SW 1271 (cell line): ENCODE data around the gene C10orf90.

Experiments
- DNase-seq, 2 experiments: peaks; one replicate each; lab custom pipeline; 2025; lab: John Stamatoyannopoulos, UW

C10orf90 gene

DNA sequence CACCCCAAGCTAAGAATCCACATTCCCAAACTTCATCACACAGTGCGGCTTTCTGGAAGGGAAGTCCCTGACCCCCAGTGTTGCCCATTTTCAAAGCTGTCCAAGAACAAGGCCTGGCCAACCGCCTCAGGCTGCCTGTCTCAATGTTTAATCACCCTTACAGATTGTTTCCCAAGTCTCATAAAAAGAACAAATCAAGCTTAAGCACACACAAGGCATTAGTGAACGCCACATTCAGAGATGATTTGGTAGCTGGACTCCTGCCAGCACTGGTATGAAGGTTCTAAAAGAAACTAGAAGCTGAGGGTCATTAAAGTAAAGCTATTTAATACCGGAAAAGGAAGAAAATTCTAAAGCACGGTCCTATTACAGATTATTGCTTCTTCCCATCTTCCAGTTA is 35.6 kb downstream of the C10orf90 start:
- no peak for DNase-seq

DNA sequence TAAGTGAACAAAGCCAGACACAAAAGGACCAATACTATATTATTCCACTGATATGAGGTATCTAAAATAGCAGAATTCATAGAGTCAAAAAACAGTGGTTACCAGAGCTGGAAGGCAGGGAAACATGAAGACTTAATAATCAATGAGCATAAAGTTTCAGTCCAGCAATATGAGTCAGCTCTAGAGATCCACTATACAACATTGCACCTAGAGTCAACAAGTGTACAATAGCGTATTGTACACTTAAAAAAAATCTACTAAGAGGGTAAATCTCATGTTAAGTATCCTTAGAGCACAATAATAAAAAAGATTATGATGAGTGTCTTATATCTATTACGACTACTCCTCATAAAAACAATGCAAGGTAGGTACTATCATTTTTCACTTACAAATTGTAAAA is 36.1 kb downstream of the C10orf90 start:
- DNase-seq: no peak

DNA sequence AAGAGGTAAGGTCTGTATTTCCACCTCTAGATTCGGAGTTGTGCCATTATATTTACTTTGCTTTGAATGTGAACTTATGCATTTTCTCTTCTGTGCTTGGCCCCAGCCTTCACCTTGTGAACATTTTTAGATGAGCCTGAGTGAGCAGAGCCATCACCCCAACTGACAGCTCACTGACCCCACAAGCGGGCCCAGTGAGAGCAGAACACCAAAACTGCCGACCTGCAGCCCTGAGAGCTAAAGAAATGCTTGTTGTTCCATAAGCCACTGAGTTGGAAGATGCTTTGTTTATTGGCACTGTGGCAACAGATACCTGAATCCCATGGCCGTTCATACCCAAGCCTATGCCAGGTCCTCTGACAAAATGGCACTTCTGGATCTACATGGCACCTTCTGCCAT is 37.8 kb downstream of the C10orf90 start:
- DNase-seq: no peak

DNA sequence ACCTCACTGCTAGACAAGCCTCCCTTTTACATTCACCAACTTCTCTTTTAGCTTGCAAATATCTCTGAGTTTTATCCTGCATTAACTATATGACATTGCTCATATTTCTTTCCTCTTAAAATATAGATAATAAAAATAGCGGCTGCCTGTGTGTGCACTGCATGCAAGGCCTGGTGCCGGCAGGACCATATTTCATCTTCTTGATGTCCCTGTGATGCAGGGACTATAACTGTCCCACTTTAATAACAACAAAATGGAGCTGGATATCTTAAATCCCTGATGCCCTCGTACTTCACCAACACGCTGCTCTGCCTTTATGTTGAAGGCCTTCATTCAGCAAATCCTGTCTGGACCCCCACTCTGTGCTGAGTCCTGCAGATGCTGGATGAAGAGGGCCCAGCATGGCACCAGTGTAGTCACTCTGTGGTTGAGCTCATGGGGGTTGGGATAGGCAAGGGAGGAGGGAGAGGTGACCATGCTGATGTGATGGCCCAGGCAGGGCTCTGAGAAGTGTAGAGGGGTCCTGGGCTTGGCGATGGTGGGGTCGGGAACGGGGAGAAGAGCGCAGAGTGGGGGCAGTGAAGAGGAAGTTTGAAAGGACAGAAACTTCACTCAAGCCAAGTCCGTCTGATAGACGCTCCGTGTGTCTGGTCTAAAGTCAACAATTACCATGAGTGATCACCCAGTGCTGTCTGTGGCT is 40.4 kb downstream of the C10orf90 start:
- no peak for DNase-seq

DNA sequence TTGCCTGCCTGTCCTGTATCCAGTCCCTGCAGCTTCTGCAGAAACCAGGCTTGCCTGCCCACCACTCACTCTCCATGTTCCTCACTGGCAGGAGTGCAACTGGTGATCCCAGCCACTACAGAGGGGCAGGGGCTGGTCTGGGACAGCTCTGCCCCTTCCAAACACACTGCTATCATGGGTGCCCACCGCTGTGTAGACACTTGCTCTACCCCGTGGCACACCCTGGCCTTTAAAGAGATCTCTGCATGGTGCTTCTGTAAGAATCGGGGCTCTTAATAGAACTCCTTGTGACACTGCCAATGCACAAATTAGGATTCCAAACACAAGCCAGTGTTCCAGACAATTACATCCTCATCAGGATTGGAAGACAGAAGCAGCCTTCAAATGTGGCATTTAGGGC is 41.7 kb downstream of the C10orf90 start:
- DNase-seq: no peak

DNA sequence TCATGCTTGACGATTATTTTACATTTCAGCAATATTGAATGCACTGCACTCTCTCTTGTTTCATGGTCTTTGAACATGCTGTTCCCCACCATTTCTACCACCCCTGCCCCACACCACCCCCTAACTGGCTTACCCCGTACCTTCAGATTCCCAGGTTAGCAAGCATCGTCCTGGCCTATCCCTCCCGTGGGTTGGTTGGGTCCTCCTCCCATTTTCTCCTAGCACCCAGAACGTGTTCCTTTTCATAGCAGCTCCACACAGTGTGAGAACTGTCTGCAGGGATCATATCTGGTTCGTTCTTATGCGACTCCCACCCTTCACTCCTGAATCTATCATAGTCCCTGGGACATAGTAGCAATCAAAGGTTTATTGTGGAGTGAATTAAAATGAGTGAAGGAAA is 48.6 kb downstream of the C10orf90 start:
- DNase-seq: no peak

DNA sequence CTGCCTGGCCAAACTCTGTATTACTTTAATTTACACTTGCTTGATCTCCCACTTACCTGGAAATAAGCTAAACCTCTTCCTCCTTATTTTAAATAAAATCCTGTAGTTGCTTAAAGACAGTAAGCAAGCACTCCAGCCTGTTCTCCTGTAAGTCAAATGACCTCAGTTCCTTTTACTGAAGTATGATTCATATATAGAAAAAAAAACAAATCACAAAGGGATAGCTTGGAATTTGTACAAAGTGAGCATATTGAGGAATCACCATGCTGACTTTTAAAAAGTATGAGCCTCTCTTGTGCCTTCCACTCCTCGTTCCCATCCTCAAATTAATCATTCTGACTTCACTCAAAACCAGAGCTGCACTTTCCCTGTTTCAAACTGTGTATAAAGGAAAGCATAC is 52.0 kb downstream of the C10orf90 start:
- no peak for DNase-seq

DNA sequence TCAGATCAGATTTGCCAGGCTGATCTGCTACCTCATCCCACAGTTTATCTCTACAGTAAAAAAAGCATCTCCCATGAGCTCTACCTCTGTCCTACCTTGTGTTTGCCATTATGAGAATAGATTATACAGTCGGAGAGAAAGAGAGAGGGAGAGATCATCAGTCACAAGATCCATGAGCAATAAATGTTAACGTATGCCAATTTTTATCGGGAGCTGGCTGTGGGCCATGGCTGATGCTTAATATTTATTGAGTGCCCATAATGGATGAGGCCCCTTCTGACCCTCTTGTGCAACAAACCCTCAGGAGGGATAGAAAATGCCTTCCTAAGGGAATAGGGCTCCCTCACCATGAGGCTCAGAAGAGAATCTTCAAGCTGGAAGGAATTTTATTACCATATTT is 52.8 kb downstream of the C10orf90 start:
- DNase-seq: no peak

DNA sequence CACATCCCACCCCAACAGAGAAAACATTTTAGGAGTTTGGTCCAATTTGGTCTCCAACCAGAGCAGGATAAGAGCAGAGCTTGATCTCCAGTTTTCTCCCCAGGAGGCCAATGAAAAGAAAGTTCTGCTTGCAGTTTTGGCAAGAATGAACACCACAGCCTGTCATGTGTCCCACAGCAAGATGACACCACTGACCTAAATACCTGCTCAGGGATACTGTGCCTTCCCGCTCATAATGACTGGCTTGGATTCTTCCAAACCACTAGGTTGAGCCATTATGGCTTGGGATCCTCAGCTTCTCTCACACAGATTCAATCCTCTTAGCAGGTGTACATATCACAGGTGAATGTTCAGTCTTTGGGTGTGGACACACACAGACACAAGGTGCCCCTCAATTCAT is 53.3 kb downstream of the C10orf90 start:
- no peak for DNase-seq

DNA sequence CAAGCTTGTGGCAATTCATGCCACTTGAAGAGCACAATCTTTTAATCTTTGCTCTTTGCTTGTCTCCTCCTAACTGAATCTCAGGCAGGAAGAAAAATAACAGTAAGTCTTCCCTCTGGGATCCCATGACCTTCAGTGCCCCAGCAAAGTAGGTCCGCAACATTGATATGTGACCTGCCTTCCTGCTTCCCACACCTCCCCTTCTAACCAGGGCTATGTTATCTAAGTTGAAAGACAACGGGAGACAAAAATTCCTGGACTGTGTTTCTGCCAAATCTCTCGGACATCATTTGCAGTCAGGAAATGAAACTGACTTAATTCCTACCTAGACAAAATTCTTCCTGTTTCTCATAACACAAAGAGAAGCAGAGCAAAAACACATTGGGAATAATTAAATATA is 53.8 kb downstream of the C10orf90 start:
- no peak for DNase-seq

DNA sequence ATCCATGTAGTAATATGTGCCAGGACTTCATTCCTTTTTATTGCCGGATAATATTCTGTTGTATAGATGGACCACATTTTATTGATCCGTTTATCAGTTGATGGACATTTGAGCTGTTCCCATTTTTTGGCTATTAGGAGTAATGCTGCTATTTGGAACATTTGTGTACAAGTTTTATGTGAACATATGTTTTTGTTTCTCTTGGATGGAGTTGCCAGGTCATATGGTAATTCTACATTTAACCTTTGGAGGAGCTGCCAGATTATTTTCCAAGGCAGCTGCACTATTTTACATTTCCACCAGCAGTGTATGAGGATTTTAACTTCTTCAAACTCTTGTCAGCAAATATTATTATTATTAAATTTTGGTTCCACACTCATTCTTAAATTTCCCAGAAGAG is 59.2 kb downstream of the C10orf90 start:
- DNase-seq: no peak

DNA sequence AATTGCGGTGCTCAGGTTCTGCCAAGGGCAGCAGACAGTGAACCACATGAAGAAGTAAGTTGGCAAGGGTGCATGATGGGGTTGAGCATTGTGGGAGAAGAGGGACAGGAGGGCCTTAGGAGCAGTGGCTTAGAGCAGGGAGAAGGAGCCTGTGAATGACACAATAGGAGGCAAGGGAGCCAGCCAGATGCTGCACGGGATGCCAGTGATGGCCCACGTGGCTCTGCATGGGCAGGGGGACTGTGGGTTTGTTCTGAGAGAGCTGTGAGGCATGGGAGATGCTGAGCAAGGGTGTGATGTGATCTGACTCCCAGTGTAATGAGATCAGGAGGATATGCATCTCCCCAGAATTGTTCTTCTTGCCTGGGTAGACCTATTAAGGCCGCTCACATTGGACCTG is 60.9 kb downstream of the C10orf90 start:
- no peak for DNase-seq

DNA sequence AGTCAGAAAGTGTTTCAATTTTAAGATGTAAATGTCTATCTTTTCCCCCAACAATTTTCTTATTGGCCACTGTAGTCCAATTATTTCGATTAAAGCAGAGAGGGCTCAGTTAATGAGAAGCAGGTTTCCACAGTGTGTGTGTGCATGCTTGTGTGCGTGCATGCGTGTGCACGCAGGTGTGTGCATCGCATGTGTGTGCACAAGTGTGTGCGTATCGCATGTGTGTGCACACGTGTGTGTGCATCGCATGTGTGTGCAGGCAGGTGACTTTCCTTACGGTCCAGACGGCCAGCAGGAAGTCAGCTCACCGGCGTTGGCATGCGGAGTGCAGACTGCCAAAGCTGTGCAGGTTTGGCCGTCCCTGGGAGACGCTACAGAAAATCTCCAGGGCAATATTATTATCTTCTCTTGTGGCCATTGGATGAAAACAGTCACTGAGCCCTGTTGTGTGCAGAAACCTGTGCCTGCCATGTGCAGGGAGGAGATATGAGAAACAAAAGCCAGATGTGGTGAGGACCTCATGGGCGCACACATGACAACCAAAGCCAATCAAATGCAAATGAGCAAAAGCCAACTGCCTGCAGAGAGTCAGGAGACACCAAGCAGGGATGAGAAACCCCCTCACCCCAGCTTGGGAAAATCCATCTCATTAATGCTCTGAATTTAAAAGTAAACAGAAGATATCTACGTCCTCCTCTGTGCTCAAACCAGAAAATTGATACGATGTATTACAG is 70.4 kb downstream of the C10orf90 start:
- DNase-seq: no peak

DNA sequence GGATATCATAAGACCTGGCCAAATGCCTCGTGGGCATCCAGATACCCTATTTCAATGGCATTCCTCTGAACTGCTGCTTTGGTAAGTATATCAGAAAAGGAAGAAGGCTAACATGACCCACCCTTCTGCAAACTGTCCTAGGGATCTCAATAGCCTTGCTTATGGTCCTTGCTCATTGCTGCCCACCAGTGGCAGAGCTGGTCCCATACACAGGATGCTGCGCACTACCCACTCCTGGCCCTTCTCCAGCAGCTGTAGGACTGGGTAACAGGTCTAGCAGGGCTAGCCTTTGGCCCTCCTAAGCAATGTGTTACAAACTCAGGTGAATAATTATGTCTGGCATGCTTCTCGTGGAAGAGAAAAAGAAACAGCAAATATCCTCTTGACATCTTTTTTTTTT is 72.5 kb downstream of the C10orf90 start:
- DNase-seq: peak in 1 of 2 experiments; percentile 20

DNA sequence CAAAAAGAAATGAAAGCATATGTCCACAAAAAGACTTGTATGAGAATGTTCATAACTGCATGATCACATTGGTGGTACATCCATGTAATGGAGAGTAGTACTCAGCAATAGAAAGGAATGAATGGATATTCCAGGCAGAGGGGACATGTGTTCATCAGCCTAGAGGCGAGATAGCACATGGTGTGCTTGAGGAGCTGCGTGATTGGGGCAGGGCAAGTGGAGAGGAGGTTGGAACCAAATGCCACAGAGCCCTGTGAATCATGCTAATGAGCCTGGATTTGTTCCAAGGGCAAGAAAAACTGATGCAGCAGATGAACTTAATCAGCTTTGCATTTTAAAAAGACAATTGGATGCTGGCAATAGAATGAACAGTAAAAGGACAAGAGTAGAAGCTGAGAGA is 73.3 kb downstream of the C10orf90 start:
- no peak for DNase-seq

DNA sequence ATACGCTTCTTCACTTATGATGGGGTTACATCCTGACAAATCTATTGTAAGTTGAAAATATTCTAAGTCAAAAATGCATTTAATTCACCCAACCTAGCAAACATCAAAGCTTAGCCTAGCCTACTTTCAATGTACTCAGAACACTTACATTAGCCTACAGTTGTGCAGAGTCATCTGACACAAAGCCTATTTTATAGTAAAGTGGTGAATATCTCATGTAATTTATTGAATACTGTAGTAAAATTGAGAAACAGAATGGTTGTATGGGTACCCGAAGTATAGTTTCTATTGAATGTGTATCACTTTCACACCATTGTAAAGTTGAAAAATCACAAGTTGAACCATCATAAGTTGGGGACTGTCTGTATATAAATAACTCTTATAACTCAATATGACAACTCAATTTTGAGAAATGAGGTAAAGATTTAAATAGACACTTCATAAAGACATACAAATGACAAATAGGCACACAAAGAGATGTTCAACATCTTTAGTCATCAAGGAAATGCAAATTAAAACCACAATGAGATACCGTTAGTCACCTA is 73.9 kb downstream of the C10orf90 start:
- no peak for DNase-seq

DNA sequence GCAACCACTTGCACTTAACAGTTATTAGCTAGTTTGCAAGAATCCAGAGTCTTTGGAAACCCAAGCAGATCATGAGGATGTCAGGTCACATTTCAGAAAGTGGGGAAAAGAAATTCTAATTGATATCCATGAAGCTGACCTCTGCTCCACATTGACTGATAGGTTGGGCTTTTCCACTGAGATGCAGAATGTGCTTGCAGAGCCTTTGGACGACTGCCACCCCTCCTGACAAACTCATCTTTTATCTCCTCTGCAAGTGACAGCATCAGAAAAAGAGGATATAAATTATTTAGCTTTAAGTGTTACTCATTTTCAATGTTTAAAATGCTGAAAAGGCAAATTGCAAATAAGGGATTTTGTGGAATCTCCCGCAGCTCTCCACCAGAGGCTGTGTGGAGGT is 75.3 kb downstream of the C10orf90 start:
- no peak for DNase-seq

DNA sequence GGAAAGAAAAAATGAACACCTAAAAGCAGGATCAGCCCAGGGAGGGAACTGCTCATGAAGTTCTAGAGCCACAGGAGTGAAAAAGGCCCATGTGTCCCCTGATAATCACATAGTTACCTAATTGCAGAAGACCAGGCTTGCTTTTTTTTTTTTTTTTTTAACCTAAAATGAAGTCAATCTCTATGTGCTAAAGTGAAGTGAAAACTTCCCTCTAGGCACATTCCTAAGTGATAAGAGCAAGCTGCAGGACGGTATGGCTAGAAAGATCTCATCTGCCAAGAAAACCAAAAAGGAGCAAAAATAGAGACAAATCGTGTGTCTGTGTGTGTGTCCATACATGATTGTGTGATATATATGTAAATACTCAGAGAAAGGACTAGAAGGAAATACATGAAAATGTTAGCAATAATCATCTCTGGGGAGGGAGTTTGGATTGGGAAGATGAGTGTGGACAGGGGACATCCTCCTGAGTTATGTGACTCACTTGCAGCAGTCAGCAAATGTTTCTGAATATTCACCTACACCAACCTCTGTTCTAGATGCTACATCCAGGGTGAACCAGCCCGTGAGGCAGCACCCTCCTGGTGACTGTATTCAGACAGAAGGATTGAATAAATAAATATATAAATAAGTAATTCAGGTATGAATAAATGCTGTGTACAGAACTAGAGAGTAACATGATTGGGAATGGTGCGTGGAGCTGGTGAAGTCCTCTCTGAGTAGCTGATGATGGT is 76.4 kb downstream of the C10orf90 start:
- no peak for DNase-seq

DNA sequence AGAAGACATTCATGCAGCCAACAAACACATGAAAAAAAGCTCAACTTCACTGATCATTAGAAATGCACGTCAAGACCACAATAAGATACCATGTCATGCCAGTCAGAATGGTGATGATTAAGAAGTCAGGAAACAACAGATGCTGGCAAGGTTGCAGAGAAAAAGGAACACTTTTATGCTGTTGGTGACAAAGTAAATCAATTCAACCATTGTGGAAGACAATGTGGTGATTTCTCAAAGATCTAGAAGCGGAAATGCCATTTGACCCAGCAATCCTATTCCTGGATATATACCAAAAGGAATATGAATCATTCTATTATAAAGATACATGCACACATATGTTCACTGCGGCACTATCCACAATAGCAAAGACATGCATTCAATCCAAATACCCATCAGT is 77.6 kb downstream of the C10orf90 start:
- no peak for DNase-seq

DNA sequence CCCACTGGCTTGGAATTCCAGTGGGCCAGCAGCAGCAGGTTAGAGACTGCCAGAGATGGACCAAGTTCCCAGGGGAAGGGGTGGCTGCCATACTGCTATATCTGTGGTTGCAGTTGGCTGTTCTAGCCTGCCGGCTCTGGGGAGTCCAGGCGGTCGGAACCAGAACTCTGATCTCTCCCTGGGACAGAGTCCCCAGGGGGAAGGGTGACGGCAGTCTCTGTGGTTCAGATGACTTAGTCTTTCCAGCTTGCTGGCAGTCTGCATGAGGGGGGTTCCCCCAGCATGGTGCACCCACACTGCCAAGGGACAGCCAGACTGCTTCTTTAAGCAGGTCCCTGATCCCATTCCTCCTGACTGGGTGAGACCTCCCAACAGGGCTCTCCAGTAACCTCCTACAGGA is 82.5 kb downstream of the C10orf90 start:
- DNase-seq: no peak

DNA sequence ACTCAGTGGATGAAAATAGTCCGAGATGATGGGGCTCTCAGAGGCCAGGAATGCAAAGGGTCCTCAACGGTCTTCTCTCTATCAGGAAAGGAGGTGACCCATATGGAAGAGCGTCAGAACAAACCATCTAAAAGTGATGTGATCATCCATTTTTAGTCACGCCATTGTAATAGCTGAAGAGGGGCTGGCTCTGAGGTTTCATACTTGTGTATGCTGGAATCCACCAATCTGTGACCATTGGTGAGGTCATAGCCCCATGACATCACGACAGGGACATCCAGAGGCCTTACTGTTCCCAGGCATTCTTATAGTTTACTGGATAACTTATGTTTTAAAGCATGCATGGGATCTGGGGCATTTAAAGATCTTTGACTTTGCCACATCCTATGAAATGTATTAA is 83.6 kb downstream of the C10orf90 start:
- DNase-seq: no peak

DNA sequence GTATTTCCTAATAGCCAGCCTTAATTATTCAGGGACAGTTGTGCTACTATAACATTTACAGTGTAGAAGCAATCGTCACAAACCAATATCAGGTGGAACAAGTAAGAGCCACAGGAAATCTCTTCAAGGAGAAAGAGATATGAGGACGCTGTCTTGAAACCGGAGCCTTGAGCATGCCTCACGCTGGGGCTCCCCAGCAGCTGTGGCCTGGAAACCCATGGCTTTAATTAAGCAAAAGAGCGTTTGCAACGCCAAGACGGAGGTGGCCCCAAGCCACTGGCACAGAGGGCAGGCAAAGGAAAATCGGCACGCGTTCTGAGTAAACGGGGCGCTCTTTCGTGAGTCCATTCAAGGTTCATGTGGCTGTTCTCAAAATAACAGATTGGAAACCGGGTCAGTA is 84.4 kb downstream of the C10orf90 start:
- DNase-seq: no peak
